Activated CD4-positive, alpha-beta T cell treated with anti-CD3 and anti-CD28 coated beads for 48 hours (primary cell): ENCODE data around the gene KRTAP29-1.

ENCODE experiments used
- DNase-seq: peaks from one replicate; pipeline ENCODE4 v3.0.0-alpha.2; 2020

KRTAP29-1 gene

DNA sequence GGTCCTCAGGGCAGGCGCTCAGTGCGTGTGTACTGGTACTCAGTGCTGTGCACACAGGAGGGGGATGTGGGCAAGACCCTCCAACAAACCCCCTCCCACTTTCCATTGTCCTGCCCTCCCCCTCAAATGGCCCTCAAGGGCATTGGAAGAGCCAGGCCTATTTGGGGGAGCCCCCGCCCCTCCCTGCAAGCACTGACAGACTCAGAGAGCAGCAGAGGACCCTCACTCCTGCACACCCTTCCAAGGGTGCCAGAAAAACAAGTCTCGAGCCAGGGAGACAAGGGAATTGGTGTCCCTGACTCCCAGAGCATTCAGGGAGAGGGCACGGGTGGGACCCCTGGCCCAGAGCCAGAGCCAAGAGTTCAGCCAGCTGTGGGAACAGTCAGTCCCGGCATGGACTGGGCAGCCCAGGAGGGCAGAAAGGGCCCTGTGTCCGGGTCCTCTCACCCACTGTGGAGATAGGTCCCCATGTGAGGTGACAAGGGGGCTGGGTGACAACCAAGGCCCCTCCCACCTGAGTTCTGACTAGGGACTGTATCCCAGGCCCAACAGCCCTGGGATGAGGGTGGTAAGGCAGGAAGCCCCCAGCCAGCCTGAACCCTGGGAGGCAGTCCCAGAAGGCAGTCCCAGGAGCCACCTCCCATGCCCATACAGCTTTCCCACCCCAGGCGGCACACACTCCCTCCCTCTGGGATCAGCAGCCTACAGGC lies 24.9 kb upstream of the KRTAP29-1 start:
- DNase-seq: no peak

DNA sequence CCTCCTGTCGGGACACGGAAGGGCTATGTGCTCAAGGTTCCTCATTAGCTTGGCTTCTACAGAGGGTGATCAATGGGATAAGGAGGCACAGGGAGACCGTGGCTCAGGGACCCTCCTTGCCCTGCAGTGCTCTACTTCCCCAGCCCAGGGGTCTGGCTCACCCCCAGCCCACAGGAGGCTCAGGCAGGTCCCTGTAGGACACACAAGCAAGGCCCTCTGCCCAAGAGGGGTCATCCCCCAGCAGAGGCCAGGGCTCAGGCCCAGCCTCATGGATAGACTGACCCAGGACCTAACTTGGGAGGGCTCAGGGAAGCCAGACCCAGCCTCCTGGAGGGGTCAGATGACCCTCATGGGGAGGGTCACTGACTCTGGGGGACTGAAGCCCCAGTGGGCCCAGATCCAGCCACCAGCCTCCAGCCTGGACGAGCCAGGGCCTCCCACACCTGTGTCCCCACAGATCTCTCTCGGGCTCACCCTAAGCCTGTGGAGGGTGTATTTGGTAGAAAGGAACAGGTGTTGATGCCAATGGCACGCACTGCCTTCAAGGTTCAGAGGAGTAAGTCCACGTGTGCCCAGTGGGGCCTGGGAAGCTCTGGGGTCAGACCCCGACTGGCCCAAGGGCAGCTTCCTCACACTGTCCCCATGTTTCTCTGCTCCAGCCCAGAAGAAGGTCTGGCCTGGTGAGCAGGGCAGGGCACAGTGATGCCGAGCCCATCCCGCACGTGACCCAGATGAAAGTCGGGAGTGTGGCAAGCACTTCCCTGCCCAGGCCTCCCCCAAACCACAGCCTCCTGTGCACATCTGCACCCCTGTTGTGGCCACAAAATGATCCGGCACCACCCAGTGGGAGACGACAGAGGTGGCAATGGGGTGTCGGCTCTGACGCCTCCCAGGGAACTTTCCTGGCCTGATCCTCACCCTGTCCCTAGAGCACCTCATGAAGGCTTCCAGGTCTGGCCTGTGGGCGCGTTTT lies 23.8 kb upstream of the KRTAP29-1 start:
- DNase-seq: no peak

- DNase-seq: no peak
Observed at GRCh38 chr17:41325611-41326010, 23.0 kb upstream of the KRTAP29-1 start.

- DNase-seq: no peak
Observed at GRCh38 chr17:41325126-41325525, 22.5 kb upstream of the KRTAP29-1 start.

GRCh38 chr17:41324180-41325075 lies 21.8 kb upstream of the KRTAP29-1 start:
- peak; percentile 25 for DNase-seq

DNA sequence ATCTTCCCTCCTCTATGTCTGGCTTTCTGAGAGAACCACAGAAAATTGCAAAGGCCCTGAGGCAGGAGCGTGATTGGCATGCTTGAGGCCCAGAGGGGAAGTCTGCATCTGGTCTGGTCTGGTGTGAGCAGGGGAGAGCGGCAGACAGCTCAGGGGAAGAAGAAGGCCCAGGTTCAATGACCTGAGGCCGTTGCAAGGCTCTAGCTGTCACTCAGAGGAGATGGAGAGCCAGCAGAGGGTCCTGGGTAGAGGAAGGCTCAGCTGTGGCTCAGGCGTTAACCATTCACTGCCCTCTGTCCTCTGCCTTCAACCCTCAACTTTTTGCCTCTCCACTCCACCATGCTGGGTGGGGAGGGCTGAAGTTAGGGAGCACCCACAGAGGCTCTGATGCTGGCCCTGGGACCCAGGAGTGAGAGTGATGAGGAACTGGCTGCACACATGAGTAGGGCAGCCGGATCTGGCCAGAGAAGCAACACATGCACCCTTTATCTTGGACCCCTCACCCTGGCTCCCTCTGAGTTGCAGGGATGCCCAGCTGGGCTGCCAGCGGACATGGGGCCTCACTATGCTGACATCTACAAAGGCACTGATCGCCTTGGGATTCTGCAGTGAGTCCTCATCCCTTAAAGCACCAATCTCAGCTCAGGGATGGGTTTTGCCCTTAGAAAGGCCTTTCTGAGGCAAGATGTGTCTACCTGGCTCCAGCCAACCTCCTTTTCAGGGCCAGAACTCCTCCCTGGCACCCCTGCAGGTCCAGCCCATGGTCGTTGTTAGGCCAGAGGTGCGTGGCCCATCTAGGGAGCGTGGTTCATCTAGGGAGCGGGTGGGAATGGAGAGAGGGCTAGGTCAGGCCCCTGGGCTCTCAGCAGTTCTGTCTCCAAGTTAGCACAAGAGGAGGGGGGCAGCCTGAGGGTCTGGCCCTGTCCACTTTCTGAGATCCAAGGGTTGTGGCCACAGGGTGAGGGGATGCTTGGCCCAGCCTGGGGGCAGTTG lies 20.5 kb upstream of the KRTAP29-1 start:
- DNase-seq: no peak

GRCh38 chr17:41322094-41322902 lies 19.6 kb upstream of the KRTAP29-1 start:
- no peak for DNase-seq

DNA sequence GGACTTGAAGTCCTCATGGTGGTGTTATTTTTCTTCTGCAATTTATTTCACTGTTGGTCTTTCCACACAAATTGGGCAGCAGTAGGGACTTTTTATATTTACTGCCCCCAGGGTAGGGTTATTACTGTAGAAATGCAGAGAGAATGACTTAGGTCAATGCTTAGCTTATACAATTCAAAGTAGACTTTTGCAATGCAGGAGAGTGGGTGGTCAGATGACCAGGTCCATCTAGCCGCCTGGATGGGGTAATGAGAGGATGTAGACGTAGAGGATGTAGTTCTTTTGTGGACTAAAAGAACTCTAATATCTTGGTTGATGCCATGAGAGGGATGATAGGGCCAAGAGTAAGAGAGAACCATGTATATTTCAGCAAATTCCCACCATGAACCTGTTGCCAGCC lies 15.6 kb upstream of the KRTAP29-1 start:
- no peak for DNase-seq

GRCh38 chr17:41315814-41316445 lies 13.3 kb upstream of the KRTAP29-1 start:
- no peak for DNase-seq

GRCh38 chr17:41315204-41315794 lies 12.6 kb upstream of the KRTAP29-1 start, which contains the start of gene KRTAP17-1:
Gene KRTAP17-1, minus strand, starts transcription at chr17:41315710. Its CDS starts 60 bp downstream, at chr17:41315650.
- DNase-seq: no peak

DNA sequence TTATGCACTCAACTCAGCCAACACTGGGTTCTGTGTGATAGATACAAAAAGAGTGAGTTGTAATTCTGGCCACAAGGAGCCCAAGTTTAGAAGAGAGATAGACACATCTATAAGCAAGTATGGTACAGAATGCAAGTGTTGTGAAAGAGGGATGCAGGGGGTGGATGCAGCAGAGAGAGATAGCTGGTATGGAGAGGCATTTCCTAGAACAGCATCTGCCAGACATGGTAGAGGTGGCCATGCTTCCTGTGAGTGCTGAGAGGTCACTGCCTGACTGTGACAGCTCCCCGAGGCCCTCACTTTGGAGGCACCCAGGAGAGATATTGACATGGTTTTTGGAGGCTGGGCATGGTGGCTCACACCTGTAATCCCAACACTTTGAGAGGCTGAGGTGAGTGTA lies 8.5 kb upstream of the KRTAP29-1 start:
- no peak for DNase-seq

- DNase-seq: peak; percentile 47
Observed at GRCh38 chr17:41308918-41309359, 6.3 kb upstream of the KRTAP29-1 start, which contains the start of gene KRTAP16-1. Gene KRTAP16-1, minus strand, starts transcription at chr17:41309309. Its CDS starts 56 bp downstream, at chr17:41309253.

GRCh38 chr17:41308251-41308917 lies 5.7 kb upstream of the KRTAP29-1 start:
- peak; percentile 53 for DNase-seq

- no peak for DNase-seq
Observed at GRCh38 chr17:41307647-41308046, 5.0 kb upstream of the KRTAP29-1 start.

GRCh38 chr17:41304091-41304490 lies 1.4 kb upstream of the KRTAP29-1 start:
- no peak for DNase-seq

DNA sequence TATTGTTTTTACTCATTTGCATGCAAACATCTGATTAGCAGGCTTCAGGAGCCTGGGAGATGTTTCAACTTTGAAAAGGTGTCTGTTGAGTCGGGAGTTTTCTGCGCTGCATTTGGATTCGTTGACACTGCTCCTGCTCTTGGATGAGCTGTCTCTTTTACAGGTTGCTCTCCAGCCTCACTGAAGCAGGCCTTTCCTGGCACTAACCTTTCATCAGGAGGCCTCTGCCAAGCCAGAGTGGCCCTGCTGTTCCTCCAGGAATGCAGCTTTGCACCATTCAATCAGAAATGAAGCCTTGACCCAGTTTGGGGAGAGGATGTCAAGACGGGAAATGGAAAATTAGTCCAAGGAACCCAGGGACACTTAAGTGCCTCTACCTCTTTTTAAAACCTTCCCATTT lies 330 bp upstream of the KRTAP29-1 start:
- no peak for DNase-seq

- DNase-seq: no peak
Observed at GRCh38 chr17:41301204-41301790, 1.4 kb downstream of the KRTAP29-1 start.

DNA sequence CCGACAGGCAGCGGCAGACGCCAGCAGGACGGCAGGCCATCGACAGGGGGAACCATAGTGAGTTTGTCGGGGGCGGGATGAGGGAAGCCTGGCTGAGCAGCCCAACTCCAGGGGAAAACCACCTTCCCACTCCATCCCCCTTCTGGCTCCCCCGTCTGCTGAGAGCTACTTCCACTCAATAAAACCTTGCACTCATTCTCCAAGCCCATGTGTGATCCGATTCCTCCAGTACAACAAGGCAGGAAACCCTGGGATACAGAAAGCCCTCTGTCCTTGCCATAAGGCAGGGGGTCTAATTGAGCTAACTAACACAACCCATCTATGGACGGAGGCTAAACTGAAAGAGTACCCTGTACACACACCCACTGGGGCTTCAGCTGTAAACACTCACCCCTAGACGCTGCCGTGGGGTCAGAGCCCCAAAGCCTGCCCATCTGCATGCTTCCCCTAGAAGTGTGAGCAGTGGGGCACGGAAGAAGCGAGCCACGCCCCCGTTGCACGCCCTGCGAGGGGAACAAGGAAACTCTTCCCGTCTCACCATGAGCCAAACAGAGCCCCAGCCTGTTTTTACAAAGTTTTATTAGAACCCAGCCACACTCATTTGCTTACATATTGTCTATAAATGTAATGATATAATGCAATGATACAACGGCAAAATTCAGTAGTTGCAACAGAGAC lies 4.1 kb downstream of the KRTAP29-1 start:
- no peak for DNase-seq
